Upper lobe of left lung (tissue), 6 donors: Measurements from ENCODE around the gene SRSF9. TPM values are rescaled to one million over a fixed set of nuclear protein-coding genes. Genes with fewer than 3 reads are reported as not detected.
"Not testable (repeated sequence)": the region's sequence is repeated elsewhere in the genome, so short reads cannot be mapped to it uniquely, and the experiment has no call there.

ENCODE experiments used
- ATAC-seq, 2 donors: fragments of 200-7000 bp; cut with Tn5 transposase; one replicate each; pipeline ENCODE4 v1.9.1; 2022; ENCODE audit warnings: mild to moderate bottlenecking in 2 of 2, moderate library complexity in 2 of 2; ENCODE audit not compliant: low FRiP score in 2 of 2
- DNase-seq, 2 donors: peaks; one replicate each; pipeline ENCODE4 v3.0.0-alpha.2; 2019 to 2020
- H3K27ac ChIP-seq, 4 donors: fragments of 200-600 bp; sonication (generic); one replicate each; pipeline ENCODE4 v1.5.1; 2016 to 2019
- H3K27me3 ChIP-seq, 4 donors: fragments of 200-600 bp; sonication (generic); one replicate each; pipeline ENCODE4 v1.5.1; 2017 to 2019
- H3K36me3 ChIP-seq, 4 donors: fragments of 200-600 bp; sonication (generic); one replicate each; pipeline ENCODE4 v1.5.1; 2016 to 2019
- H3K4me1 ChIP-seq, 4 donors: fragments of 200-600 bp; sonication (generic); one replicate each; pipeline ENCODE4 v1.5.1; 2018 to 2019
- H3K4me3 ChIP-seq, 4 donors: fragments of 200-600 bp; sonication (generic); one replicate each; pipeline ENCODE4 v1.5.1; 2017 to 2019; ENCODE audit warnings: mild to moderate bottlenecking in 2 of 4, moderate library complexity in 1 of 4
- H3K9me3 ChIP-seq, 4 donors: fragments of 200-600 bp; sonication (generic); one replicate each; pipeline ENCODE4 v1.5.1; 2018 to 2019
- EP300 ChIP-seq, 4 donors: sonication (generic); formaldehyde crosslinking; IDR thresholded peaks; one replicate each; pipeline ENCODE4 v1.5.1; 2017; ENCODE audit warnings: antibody characterized with exemption in 4 of 4, control low read depth in 2 of 4
- POLR2A ChIP-seq, 4 donors: fragments of 450-650 bp; IDR thresholded peaks; one replicate each; pipeline ENCODE4 v1.5.1; 2016 to 2017; ENCODE audit warnings: antibody characterized with exemption in 4 of 4, mild to moderate bottlenecking in 2 of 4
- POLR2AphosphoS5 ChIP-seq, 2 donors: sonication (generic); formaldehyde crosslinking; IDR thresholded peaks; one replicate each; pipeline ENCODE4 v1.5.1; 2017; ENCODE audit warnings: antibody characterized with exemption in 2 of 2
- WGBS, 2 donors: methylation state at CpG; one replicate each; pipeline ENCODE4 v1.1.5; 2017 to 2018; 5-methylcytosine and 5-hydroxymethylcytosine counted together
- total RNA-seq, 6 donors: library from RNA; depleted of rRNA in 4 of 6; stranded (reverse); fragments of >200 nt in 4 of 6; gene quantifications; one replicate each; pipeline versions ENCODE4 v1.1.0 to v1.2.1, GENCODE V29; 2016 to 2021
- TF ChIP-seq, protein P1 (sequence below), 6 experiments: fragments of 450-650 bp in 4 of 6; fragments of 200-600 bp in 2 of 6; sonication (generic) in 2 of 6; IDR thresholded peaks; one replicate each; pipeline ENCODE4 v1.5.1; 2016 to 2019; ENCODE audit warnings: antibody characterized with exemption in 6 of 6
- donor health status: DM: no; HTN: no; CAD: no; lungs with moderate emphysema.
- donor health status: DM: no; HTN: yes; CAD: no; lungs with severe emphysema.

SRSF9 gene, protein sequence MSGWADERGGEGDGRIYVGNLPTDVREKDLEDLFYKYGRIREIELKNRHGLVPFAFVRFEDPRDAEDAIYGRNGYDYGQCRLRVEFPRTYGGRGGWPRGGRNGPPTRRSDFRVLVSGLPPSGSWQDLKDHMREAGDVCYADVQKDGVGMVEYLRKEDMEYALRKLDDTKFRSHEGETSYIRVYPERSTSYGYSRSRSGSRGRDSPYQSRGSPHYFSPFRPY
- total RNA-seq = 100 to 1,000 TPM in 4 of 6 donors, 10 to 100 TPM in 2; 74.5 to 127 (median 107) TPM

DNA sequence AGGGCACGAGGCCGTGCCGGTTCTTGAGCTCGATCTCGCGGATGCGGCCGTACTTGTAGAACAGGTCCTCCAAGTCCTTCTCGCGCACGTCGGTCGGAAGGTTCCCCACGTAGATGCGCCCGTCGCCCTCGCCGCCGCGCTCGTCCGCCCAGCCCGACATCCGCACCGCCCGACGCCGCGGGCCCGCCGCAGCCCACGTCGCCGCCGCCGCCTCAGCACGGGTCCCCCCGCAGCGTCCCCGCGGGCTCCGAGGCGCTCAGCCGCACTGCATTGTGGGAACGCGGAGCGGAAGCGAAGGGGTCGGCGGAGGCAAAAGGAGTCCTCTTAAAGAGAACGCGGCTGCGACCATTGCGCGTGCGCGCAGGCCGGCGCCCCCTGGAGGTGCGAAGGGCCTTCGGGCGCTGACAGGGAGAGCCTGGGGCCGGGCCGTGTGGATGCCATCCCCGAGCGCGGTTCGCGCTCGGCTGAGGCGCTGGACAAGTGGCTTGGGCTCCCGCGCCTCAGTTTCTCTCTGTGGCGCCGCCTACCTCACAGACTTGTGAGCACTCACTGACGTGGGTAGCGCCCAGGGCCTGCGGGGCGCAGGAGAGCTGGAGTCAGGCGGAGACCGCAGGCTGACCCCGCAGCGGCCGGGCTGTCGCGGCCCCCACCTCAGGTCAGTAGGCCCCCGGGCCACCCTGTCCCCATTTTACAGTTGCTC, at the start of gene SRSF9:
Gene SRSF9 (minus strand): TSS at position 299 of the 700 bp plus-strand sequence. CDS start 139 bp downstream, at position 160.
- H3K36me3 ChIP-seq = peaks cover 8 to 29% (median 16%) of the 10 kb centered on the region in 4 donors
- ATAC-seq (peak; percentile 96 to 97), DNase-seq (peak; percentile 97 to 100)
- no peaks in the 10 kb centered on the region for H3K9me3 ChIP-seq
- 0 to 4% methylated on average over 18 to 29 of the region's 88 CpGs for WGBS, 2 donors
- peaks cover 24 to 38% (median 30%) of the 10 kb centered on the region in 4 donors for H3K4me1 ChIP-seq
- TF ChIP-seq EP300 (IDR thresholded peaks at IDR 0.05) = peak in 1 of 4 donors; percentile 46
- TF ChIP-seq POLR2AphosphoS5 (IDR thresholded peaks at IDR 0.05) = peak; percentile 86 to 92
- peak in 3 of 4 donors; percentile 70 to 85 (median 85) for TF ChIP-seq POLR2A (IDR thresholded peaks at IDR 0.05)
- TF ChIP-seq, protein P1, sequence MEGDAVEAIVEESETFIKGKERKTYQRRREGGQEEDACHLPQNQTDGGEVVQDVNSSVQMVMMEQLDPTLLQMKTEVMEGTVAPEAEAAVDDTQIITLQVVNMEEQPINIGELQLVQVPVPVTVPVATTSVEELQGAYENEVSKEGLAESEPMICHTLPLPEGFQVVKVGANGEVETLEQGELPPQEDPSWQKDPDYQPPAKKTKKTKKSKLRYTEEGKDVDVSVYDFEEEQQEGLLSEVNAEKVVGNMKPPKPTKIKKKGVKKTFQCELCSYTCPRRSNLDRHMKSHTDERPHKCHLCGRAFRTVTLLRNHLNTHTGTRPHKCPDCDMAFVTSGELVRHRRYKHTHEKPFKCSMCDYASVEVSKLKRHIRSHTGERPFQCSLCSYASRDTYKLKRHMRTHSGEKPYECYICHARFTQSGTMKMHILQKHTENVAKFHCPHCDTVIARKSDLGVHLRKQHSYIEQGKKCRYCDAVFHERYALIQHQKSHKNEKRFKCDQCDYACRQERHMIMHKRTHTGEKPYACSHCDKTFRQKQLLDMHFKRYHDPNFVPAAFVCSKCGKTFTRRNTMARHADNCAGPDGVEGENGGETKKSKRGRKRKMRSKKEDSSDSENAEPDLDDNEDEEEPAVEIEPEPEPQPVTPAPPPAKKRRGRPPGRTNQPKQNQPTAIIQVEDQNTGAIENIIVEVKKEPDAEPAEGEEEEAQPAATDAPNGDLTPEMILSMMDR (IDR thresholded peaks at IDR 0.05) = peak; percentile 85 to 98 (median 97)
- H3K27me3 ChIP-seq = no peaks in the 10 kb centered on the region
- H3K27ac ChIP-seq = peak within 1 kb of the TSS; percentile 93 to 98 (median 95)
- peak within 1 kb of the TSS; percentile 64 to 93 (median 88) for H3K4me3 ChIP-seq

DNA sequence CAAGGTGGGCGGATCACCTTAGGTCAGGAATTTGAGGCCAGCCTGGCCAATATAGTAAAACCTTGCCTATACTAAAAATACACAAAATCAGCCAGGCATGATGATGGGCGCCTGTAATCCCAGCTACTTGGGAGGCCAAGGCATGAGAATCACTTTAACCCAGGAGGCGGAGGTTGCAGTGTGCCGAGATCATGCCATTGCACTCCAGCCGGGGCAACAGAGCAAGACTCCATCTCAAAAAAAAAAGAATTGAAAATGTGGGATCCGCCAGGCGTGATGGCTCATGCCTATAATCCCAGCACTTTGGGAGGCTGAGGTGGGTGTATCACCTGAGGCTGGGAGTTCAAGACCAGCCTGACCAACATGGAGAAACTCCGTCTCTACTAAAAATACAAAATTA, 49.8 kb upstream of the SRSF9 start:
- 97 to 99% methylated on average over 6 to 8 of the region's 8 CpGs for WGBS, 2 donors
- not testable (repeated sequence) for H3K4me1 ChIP-seq, H3K4me3 ChIP-seq, H3K27ac ChIP-seq, H3K9me3 ChIP-seq, DNase-seq, H3K27me3 ChIP-seq, ATAC-seq
- H3K36me3 ChIP-seq = peaks cover 0 to 56% (median 17%) of the 10 kb centered on the region in 4 donors

DNA sequence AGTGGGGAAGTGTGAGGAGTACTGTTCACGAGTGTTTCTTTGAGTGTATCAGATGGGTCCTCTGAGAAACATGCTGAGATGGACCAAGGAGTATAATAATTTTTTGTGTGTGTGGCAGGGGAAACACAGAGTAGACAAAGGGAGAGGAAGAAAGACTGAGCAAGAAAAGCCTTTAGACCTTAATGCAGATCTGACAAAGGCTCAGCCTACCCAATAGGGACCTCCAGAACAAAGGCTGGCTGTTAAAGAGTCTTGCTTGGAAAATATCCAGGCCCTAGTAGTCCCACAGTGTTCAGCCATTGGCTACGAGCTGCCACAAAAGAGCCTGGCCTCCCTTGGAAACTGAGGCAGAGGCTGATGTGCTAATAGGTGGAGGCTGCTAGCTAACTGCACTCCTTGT, 45.9 kb upstream of the SRSF9 start:
- H3K36me3 ChIP-seq = peaks cover 3 to 70% (median 29%) of the 10 kb centered on the region in 4 donors
- H3K9me3 ChIP-seq = no peaks in the 10 kb centered on the region
- H3K27me3 ChIP-seq = no peaks in the 10 kb centered on the region
- WGBS, 2 donors = 91 to 96% methylated on average over 2 of the region's 2 CpGs
- no peak overlapping the region for H3K4me3 ChIP-seq
- no peak for ATAC-seq
- no peaks in the 10 kb centered on the region for H3K4me1 ChIP-seq
- H3K27ac ChIP-seq = no peak overlapping the region
- TF ChIP-seq, protein P1 (IDR thresholded peaks at IDR 0.05) = no peak
- TF ChIP-seq POLR2AphosphoS5 (IDR thresholded peaks at IDR 0.05) = no peak
- no peak for TF ChIP-seq EP300 (IDR thresholded peaks at IDR 0.05)
- no peak for DNase-seq

DNA sequence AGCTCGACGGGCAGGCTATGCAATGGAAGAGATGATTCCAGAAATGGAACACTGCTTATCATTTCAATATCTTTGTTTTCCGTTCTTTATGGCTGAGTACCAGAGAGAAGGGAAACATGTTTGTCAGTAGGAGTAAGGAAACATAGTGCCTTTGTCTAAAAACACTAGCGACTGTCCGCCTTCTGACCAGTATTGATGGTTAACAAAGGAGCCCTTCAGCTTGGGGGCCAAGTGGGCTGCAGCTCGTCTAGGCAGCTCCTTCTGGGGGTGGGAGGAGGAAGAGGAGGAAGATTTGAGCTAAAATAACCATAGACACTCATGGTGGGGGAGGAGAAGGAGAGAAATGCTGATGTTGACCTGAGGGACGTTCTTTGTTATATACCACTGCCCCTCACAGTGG, 44.5 kb upstream of the SRSF9 start:
- Histone ChIP-seq H3K4me1 (no peaks in the 10 kb centered on the region), H3K36me3 (peaks cover 10 to 80% (median 39%) of the 10 kb centered on the region in 4 donors), H3K9me3 (no peaks in the 10 kb centered on the region), H3K27me3 (no peaks in the 10 kb centered on the region), H3K27ac (no peak overlapping the region), H3K4me3 (no peak overlapping the region)
- whole genome bisulfite sequencing, 2 donors = 87 to 88% methylated on average over 7 of the region's 7 CpGs
- TF ChIP-seq, protein P1 (IDR thresholded peaks at IDR 0.05) = no peak
- TF ChIP-seq EP300 (IDR thresholded peaks at IDR 0.05) = no peak
- TF ChIP-seq POLR2A (IDR thresholded peaks at IDR 0.05) = no peak
- TF ChIP-seq POLR2AphosphoS5 (IDR thresholded peaks at IDR 0.05) = no peak
- ATAC-seq (no peak), DNase-seq (no peak)

DNA sequence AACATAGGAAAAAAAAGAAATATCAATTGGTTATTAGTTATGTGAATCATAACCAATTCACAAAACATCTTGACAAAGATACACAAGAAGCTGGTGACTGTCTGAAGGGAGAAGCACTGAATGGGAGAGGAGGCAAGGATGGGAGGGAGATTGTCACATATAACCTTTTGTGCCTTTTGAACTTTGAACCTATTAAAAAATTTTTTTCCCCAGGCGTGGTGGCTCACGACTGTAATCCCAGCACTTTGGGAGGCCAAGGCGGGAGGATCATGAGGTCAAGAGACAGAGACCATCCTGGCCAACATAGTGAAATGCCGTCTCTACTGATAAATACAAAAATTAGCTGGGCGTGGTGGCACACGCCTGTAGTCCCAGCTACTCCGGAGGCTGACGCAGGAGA, 39.0 kb upstream of the SRSF9 start:
- Histone ChIP-seq H3K4me1 (no peaks in the 10 kb centered on the region), H3K27ac (no peak overlapping the region), H3K9me3 (no peaks in the 10 kb centered on the region), H3K27me3 (no peaks in the 10 kb centered on the region), H3K4me3 (no peak overlapping the region), H3K36me3 (peaks cover 14 to 80% (median 38%) of the 10 kb centered on the region in 4 donors)
- TF ChIP-seq POLR2AphosphoS5 (IDR thresholded peaks at IDR 0.05) (no peak), POLR2A (IDR thresholded peaks at IDR 0.05) (no peak), EP300 (IDR thresholded peaks at IDR 0.05) (no peak)
- TF ChIP-seq, protein P1 (IDR thresholded peaks at IDR 0.05) = no peak
- no peak for ATAC-seq
- 95 to 98% methylated on average over 8 of the region's 8 CpGs for WGBS, 2 donors
- no peak for DNase-seq
